GM18907 (cell line): ENCODE results near the gene LRRC61.
"Not testable (repeated sequence)": the region's sequence is repeated elsewhere in the genome, so short reads cannot be mapped to it uniquely, and the experiment has no call there.

Experiments used
- ATAC-seq: cut with Tn5 transposase; IDR thresholded peaks from one replicate; pipeline ENCODE4 v1.9.1; 2021; ENCODE audit warnings: mild to moderate bottlenecking, moderate library complexity; ENCODE audit not compliant: unreplicated experiment

Gene LRRC61

GRCh38 chr7:150381096-150381495, 57.9 kb downstream of the LRRC61 start:
- ATAC-seq: no peak

- no peak for ATAC-seq
These were observed 58.6 kb downstream of the LRRC61 start for GRCh38 chr7:150381785-150382122.

- no peak for ATAC-seq
These were observed 59.1 kb downstream of the LRRC61 start for GRCh38 chr7:150382123-150382843.

- no peak for ATAC-seq
These were observed 59.7 kb downstream of the LRRC61 start for GRCh38 chr7:150382844-150383225.

DNA sequence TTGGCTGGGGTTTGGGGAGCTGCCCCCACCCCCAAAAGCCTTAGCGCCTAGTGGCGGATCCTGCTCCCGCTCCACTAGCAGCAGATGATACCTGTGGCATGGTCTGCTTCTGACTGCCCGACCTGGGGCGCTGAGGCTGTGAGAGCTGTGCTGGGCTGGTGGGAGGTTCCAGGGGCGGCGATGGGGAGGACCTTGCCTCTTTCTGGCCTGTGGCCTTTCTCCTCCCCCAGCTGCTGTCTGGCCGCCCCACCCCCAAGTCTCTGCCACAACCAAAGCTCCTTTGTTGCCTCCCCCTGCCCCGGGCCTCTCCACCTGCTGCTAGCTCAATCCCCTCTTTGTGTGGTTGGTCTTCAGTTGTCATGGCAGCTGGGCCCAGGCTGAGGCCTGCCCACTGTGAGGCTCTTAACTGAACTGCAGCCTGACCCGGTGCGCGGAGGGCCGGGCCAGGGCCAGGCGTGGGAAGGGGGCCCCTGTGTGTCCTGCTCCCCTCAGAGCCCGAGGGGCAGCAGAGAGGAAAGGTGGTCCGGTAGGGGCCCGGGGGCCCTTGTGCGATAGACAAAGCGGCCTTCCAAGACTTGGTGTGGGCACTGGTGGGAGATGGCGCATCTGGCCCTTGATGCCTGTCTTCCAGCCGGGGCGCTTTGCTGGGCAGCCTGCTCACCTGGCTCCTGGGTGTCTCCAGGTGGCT, 60.7 kb downstream of the LRRC61 start:
- ATAC-seq: no peak

DNA sequence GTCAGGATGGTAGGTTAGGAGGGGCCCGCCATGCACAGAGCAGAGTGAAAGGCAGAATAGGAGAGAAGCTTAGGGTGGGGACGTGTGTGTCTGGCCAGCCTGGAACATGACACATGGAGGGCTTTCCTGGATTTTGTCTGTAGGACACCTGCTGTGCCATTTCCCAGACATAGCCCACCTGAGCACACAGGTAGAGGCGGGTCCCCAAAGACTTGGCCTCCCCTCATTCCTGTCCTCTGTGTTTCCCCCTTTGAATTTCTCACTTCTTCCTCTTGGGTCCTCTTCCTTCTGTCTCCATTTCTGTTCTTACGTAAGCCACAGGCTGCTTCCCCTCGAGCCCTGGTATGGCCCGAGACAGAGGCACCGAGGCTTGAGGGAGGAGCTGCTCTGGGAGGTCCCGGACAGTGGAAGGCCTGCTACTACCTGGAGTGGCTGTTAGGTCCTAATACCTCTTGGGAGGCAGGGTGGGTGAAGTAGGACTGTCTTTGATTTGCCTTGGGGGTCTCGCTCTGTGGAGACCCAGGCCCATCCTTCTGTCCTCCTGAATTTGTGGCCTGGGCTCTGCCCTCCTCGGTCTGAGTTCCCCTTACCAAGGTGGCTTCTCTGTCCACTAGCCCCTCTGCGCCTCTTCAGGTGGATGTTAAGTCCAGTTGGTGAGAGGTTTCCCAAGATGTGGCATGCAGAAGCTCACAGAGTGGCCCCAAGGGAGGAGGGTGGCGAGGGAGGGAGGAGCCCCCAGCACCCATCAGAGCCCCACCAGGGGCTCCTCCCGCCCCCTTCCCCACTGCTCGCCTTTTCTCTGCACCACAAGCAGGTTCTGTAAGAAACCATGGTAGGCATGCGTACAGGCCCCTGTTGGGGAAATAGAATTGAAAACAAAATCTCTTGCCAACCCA, 61.5 kb downstream of the LRRC61 start:
- no peak for ATAC-seq

DNA sequence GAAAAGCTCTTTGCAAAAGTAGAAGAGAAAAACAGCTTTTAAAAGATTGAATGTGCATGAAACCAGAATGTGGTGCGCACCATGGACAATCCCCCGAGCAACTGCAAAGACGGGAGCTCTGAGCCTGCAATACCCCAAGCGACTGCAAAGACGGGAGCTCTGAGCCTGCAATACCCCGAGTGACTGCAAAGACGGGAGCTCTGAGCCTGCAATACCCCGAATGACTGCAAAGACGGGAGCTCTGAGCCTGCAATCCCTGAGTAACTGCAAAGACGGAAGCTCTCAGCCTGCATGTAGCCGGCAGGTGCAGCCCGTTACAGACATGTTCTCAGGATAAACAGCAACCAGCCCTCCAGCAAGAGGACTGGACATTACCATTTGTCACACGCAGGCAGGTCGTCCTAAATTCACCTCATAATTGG, 62.2 kb downstream of the LRRC61 start:
- ATAC-seq: no peak

- ATAC-seq: not testable (repeated sequence)
These were observed 62.7 kb downstream of the LRRC61 start for GRCh38 chr7:150385884-150386283.
